Measurements from ENCODE around the gene SLC26A1. TPM values are rescaled to one million over a fixed set of nuclear protein-coding genes. Genes with fewer than 3 reads are reported as not detected.

The SLC26A1 gene
- total and polyA plus RNA-seq, 7 donors = 1.1 TPM; not detected in 6

GRCh38 chr4:1008840-1009541 is 15.8 kb upstream of the SLC26A1 start:
- no peak for TF ChIP-seq EP300 (IDR thresholded peaks at IDR 0.05)
- TF ChIP-seq POLR2A (IDR thresholded peaks at IDR 0.05) = no peak
- no peak for TF ChIP-seq POLR2AphosphoS5 (IDR thresholded peaks at IDR 0.05)
- TF ChIP-seq, protein P1, sequence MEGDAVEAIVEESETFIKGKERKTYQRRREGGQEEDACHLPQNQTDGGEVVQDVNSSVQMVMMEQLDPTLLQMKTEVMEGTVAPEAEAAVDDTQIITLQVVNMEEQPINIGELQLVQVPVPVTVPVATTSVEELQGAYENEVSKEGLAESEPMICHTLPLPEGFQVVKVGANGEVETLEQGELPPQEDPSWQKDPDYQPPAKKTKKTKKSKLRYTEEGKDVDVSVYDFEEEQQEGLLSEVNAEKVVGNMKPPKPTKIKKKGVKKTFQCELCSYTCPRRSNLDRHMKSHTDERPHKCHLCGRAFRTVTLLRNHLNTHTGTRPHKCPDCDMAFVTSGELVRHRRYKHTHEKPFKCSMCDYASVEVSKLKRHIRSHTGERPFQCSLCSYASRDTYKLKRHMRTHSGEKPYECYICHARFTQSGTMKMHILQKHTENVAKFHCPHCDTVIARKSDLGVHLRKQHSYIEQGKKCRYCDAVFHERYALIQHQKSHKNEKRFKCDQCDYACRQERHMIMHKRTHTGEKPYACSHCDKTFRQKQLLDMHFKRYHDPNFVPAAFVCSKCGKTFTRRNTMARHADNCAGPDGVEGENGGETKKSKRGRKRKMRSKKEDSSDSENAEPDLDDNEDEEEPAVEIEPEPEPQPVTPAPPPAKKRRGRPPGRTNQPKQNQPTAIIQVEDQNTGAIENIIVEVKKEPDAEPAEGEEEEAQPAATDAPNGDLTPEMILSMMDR (IDR thresholded peaks at IDR 0.05) = no peak
- H3K27me3 ChIP-seq = peaks cover 12 to 49% (median 40%) of the 10 kb centered on the region in 3 donors
- H3K9me3 ChIP-seq = no peaks in the 10 kb centered on the region
- peak; percentile 79 for DNase-seq
- peaks cover 0 to 34% (median 32%) of the 10 kb centered on the region in 4 donors for H3K4me1 ChIP-seq
- peak overlapping the region in 2 of 4 donors; percentile 63 to 65 for H3K27ac ChIP-seq
- 1 to 3% methylated on average over 36 of the region's 36 CpGs for WGBS, 2 donors
- intact Hi-C loops (cut with DNase I) = loop anchor here (2.0 to 5.0 kb wide), 2 partner anchors 36 to 77 kb away; partner anchors contain the start of genes DGKQ, GAK and TMEM175
- no peaks in the 10 kb centered on the region for H3K36me3 ChIP-seq
- peak overlapping the region; percentile 58 to 74 (median 68) for H3K4me3 ChIP-seq

DNA sequence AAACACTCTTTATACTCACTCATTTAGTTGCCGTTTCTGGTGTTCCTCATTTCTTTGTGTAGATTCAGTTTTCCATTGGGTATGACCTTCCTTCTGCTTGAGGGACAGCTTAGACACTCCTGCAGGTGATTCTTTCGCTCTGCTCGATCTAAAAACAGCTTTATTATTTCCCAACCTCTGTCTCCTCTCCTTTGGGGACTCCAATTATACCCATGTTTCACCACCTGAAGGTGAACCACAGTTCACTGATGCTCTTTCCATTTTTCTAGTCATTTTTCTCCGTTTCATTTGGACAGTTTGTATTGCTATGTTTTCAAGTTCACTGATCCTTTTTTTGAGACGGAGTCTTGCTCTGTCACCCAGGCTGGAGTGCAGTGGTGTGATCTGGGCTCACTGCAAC is 13.7 kb upstream of the SLC26A1 start:
- WGBS, 2 donors = 87 to 88% methylated on average over 5 of the region's 5 CpGs

DNA sequence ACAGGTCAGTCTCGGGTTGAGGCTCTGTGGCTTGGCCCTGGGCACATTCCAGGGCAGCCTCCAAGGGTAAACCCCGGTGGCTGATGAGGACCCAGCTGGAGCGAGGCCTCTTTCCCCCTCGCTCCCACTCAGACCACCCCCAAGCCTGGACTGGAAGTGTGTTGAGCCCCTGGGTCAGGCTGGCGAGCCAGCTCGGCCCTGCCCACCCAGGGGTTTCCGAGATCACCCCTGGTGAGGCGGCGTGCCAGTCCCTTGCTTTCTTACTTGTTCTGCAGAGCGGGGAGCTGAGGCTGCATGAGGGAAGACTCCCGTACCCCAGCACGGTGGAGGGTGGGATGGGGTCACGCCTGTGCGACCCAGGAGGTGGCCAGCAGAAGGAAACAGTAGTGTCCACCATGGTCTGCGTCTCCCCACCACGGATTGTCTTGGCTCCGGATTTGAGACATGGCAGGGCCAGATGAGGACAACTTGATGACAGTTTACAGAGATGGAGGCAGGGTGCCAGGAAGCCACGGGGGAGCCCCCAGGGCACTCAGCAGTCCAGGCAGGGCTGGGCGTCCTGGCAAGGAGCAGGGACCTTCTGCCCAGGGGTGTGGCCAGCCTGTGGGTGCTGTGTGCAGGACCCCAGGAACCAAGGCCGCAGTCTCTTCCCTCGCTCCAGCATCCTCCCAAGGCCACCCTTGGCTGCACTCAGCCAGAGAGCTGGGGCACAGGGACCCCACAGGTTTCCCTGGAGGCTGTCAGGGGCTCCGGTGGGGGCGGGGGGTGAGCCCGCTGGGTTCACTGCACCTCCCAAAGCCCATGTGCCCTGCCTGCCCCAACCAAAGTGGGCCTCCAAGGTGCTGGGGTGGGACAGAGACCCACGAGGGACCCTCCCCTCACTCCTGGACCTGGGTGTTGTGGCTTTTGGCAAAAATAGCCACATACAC is 11.6 kb upstream of the SLC26A1 start:
- Histone ChIP-seq H3K4me1 (peaks cover 0 to 29% (median 28%) of the 10 kb centered on the region in 4 donors), H3K27ac (no peak overlapping the region), H3K9me3 (no peaks in the 10 kb centered on the region), H3K4me3 (no peak overlapping the region), H3K36me3 (no peaks in the 10 kb centered on the region), H3K27me3 (peaks cover 46 to 91% (median 82%) of the 10 kb centered on the region in 3 donors)
- DNase-seq = no peak
- WGBS, 2 donors = 62 to 80% methylated on average over 25 of the region's 25 CpGs
- intact Hi-C loops (cut with DNase I) = loop anchor here (5.0 kb wide), 1 partner anchor 73 kb away; the partner anchor contains the start of genes GAK and TMEM175
- TF ChIP-seq EP300 (IDR thresholded peaks at IDR 0.05) (no peak), POLR2A (IDR thresholded peaks at IDR 0.05) (no peak), POLR2AphosphoS5 (IDR thresholded peaks at IDR 0.05) (no peak)
- TF ChIP-seq, protein P1 (IDR thresholded peaks at IDR 0.05) = no peak

More for the DNA sequence above, 13.7 kb upstream of the SLC26A1 start:
- peaks cover 0 to 41% (median 40%) of the 10 kb centered on the region in 4 donors for H3K4me1 ChIP-seq
- intact Hi-C loops (cut with DNase I) = loop anchor here (5.0 kb wide), 1 partner anchor 75 kb away; the partner anchor contains the start of genes GAK and TMEM175
- no peak overlapping the region for H3K4me3 ChIP-seq
- TF ChIP-seq EP300 (IDR thresholded peaks at IDR 0.05) = no peak
- no peak for TF ChIP-seq POLR2AphosphoS5 (IDR thresholded peaks at IDR 0.05)
- TF ChIP-seq POLR2A (IDR thresholded peaks at IDR 0.05) = no peak
- TF ChIP-seq, protein P1 (IDR thresholded peaks at IDR 0.05) = no peak
- no peaks in the 10 kb centered on the region for H3K9me3 ChIP-seq
- no peak overlapping the region for H3K27ac ChIP-seq
- H3K36me3 ChIP-seq = no peaks in the 10 kb centered on the region
- peaks cover 33 to 71% (median 61%) of the 10 kb centered on the region in 3 donors for H3K27me3 ChIP-seq
- DNase-seq = no peak

DNA sequence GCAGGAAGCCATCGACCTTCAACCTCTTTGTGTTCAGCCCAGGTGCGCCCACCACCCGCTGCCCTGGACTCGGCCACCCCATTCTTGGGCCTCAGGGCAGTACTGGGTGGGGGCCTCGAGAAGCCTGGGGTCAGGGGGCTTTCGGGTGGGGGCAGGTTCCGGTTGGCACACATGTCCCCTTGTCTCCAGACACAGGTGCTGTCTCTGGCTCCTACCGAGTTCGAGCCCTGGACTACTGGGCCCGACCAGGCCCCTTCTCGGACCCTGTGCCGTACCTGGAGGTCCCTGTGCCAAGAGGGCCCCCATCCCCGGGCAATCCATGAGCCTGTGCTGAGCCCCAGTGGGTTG is 10.8 kb upstream of the SLC26A1 start:
- Histone ChIP-seq H3K36me3 (no peaks in the 10 kb centered on the region), H3K27me3 (peaks cover 45 to 96% (median 82%) of the 10 kb centered on the region in 3 donors), H3K4me1 (peaks cover 0 to 25% (median 24%) of the 10 kb centered on the region in 4 donors), H3K4me3 (no peak overlapping the region), H3K9me3 (no peaks in the 10 kb centered on the region), H3K27ac (no peak overlapping the region)
- TF ChIP-seq, protein P1 (IDR thresholded peaks at IDR 0.05) = no peak
- no peak for TF ChIP-seq EP300 (IDR thresholded peaks at IDR 0.05)
- TF ChIP-seq POLR2AphosphoS5 (IDR thresholded peaks at IDR 0.05) = no peak
- no peak for TF ChIP-seq POLR2A (IDR thresholded peaks at IDR 0.05)
- DNase-seq = no peak
- intact Hi-C loops (cut with DNase I) = no loop called here
- WGBS, 2 donors = 73 to 91% methylated on average over 13 of the region's 13 CpGs
